PC-3 (cell line): ENCODE results near the gene UGT3A1.

ENCODE experiments used
- EZH2phosphoT487 ChIP-seq: fragments of 300-600 bp; sonication (generic); IDR thresholded peaks from 2 replicates; pipeline ENCODE4 v1.6.1; 2018; ENCODE audit warnings: mild to moderate bottlenecking, antibody characterized with exemption, low read length, borderline replicate concordance
- TF ChIP-seq, protein P1 (sequence below): fragments of 300-600 bp; sonication (generic); conservative IDR thresholded peaks from 2 replicates; pipeline ENCODE4 v1.5.1; 2017; ENCODE audit warnings: antibody characterized with exemption, low read depth, mild to moderate bottlenecking, low read length

DNA sequence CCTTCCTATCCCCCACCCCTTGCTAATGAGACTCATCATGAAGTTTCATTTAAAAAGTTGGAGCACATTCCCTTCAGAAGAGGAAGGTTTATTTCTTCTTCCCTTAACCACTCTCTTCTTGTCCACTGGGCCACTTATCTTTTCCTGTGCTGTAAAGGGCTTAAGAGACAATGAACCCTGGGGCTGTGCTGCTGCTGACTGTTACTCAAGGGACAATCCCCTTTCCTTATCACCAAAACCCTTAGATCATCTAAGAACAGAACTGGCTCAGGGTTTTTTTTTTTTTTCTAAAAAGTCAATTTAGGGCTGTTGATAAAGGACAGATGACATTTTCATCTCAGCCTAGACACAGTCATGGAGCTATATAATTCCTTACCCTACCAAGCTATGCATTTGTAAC is 82.4 kb downstream of the UGT3A1 start:
- TF ChIP-seq, protein P1, sequence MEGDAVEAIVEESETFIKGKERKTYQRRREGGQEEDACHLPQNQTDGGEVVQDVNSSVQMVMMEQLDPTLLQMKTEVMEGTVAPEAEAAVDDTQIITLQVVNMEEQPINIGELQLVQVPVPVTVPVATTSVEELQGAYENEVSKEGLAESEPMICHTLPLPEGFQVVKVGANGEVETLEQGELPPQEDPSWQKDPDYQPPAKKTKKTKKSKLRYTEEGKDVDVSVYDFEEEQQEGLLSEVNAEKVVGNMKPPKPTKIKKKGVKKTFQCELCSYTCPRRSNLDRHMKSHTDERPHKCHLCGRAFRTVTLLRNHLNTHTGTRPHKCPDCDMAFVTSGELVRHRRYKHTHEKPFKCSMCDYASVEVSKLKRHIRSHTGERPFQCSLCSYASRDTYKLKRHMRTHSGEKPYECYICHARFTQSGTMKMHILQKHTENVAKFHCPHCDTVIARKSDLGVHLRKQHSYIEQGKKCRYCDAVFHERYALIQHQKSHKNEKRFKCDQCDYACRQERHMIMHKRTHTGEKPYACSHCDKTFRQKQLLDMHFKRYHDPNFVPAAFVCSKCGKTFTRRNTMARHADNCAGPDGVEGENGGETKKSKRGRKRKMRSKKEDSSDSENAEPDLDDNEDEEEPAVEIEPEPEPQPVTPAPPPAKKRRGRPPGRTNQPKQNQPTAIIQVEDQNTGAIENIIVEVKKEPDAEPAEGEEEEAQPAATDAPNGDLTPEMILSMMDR = no peak
- TF ChIP-seq EZH2phosphoT487 = no peak
